Measurements from ENCODE around the gene RNF10. TPM values are rescaled to one million over a fixed set of nuclear protein-coding genes. Genes with fewer than 3 reads are reported as not detected.
"Not testable (repeated sequence)": the region's sequence is repeated elsewhere in the genome, so short reads cannot be mapped to it uniquely, and the experiment has no call there.

RNF10 gene
- total RNA-seq (2014; rRNA removed), result 68.5 and 77.4 TPM in 2 replicates
- 138 TPM for polyA plus RNA-seq (2012)

GRCh38 chr12:120534203-120534702 is at the start of gene RNF10:
RNF10 (plus strand) TSS chr12:120534356; CDS start chr12:120534812, 456 bp downstream.
- peak; percentile 90 for DNase-seq (ENCODE audit: low read depth)

GRCh38 chr12:120485961-120486881 is 47.9 kb upstream of the RNF10 start:
- no peak for DNase-seq (ENCODE audit: low read depth)

GRCh38 chr12:120487552-120487951 is 46.6 kb upstream of the RNF10 start:
- not testable (repeated sequence) for DNase-seq (ENCODE audit: low read depth)

GRCh38 chr12:120488057-120488640 is 46.0 kb upstream of the RNF10 start:
- no peak for DNase-seq (ENCODE audit: low read depth)

GRCh38 chr12:120489018-120489417 is 45.1 kb upstream of the RNF10 start:
- no peak for DNase-seq (ENCODE audit: low read depth)

- DNase-seq (ENCODE audit: low read depth), result no peak
Observed at GRCh38 chr12:120490325-120490724, 43.8 kb upstream of the RNF10 start.

- no peak for DNase-seq (ENCODE audit: low read depth)
Observed at GRCh38 chr12:120490833-120491512, 43.2 kb upstream of the RNF10 start.

- DNase-seq (ENCODE audit: low read depth), result no peak
Observed at GRCh38 chr12:120495186-120495730, 38.9 kb upstream of the RNF10 start.

GRCh38 chr12:120495731-120496412 is 38.3 kb upstream of the RNF10 start, which contains the start of gene DYNLL1:
DYNLL1 (plus strand) TSS chr12:120496113; CDS start chr12:120496422, 309 bp downstream.
- DNase-seq (ENCODE audit: low read depth), result peak; percentile 94

GRCh38 chr12:120496413-120497340 is 37.5 kb upstream of the RNF10 start:
- DNase-seq (ENCODE audit: low read depth), result peak; percentile 61

- peak; percentile 4 for DNase-seq (ENCODE audit: low read depth)
Observed at GRCh38 chr12:120497524-120498150, 36.5 kb upstream of the RNF10 start.

- DNase-seq (ENCODE audit: low read depth), result no peak
Observed at GRCh38 chr12:120498870-120499515, 35.2 kb upstream of the RNF10 start.

- DNase-seq (ENCODE audit: low read depth), result peak; percentile 29
Observed at GRCh38 chr12:120500581-120500980, 33.6 kb upstream of the RNF10 start.

GRCh38 chr12:120504587-120504986 is 29.6 kb upstream of the RNF10 start:
- no peak for DNase-seq (ENCODE audit: low read depth)

GRCh38 chr12:120508537-120508936 is 25.6 kb upstream of the RNF10 start:
- no peak for DNase-seq (ENCODE audit: low read depth)

- no peak for DNase-seq (ENCODE audit: low read depth)
Observed at GRCh38 chr12:120514002-120514401, 20.2 kb upstream of the RNF10 start.

- no peak for DNase-seq (ENCODE audit: low read depth)
Observed at GRCh38 chr12:120515496-120515895, 18.7 kb upstream of the RNF10 start.

- not testable (repeated sequence) for DNase-seq (ENCODE audit: low read depth)
Observed at GRCh38 chr12:120519324-120519723, 14.8 kb upstream of the RNF10 start.

GRCh38 chr12:120522568-120522967 is 11.6 kb upstream of the RNF10 start:
- DNase-seq (ENCODE audit: low read depth), result no peak

All from LHCN-M2 (cell line).